CD14-positive monocyte (primary cell): ENCODE results near the gene AMTN. TPM values are rescaled to one million over a fixed set of nuclear protein-coding genes. Genes with fewer than 3 reads are reported as not detected.

ENCODE experiments used
- DNase-seq, 3 donors: peaks; one replicate each; pipeline ENCODE4 v3.0.0-alpha.2; 2011 to 2022
- H2AFZ ChIP-seq: 2 replicates; pipeline ENCODE4 v1.6.0; 2012; ENCODE audit warnings: mild to moderate bottlenecking, low read depth, low read length, inconsistent platforms; ENCODE audit not compliant: insufficient read depth, poor library complexity, severe bottlenecking
- H3K27ac ChIP-seq, 2 donors: 1 replicate in 1 of 2; 2 replicates in 1 of 2; pipeline ENCODE4 v1.5.1; 2012 to 2013; ENCODE audit warnings: low read length in 2 of 2, control low read depth in 1 of 2, inconsistent platforms in 1 of 2, low read depth in 1 of 2, mild to moderate bottlenecking in 1 of 2
- H3K27me3 ChIP-seq, 2 donors: one replicate each; pipeline versions ENCODE4 v1.6.0 to v1.6.1; 2011 to 2013; ENCODE audit warnings: low read length in 2 of 2; ENCODE audit not compliant: control insufficient read depth in 2 of 2, insufficient read depth in 2 of 2
- H3K36me3 ChIP-seq, 2 donors: replicated peaks in 1 of 2; 1 replicate in 1 of 2; 2 replicates in 1 of 2; pipeline versions ENCODE4 v1.5.1 to v1.6.1; 2012 to 2013; ENCODE audit warnings: low read length in 2 of 2, control low read depth in 1 of 2, inconsistent platforms in 1 of 2, mild to moderate bottlenecking in 1 of 2; ENCODE audit not compliant: insufficient read depth in 2 of 2, control insufficient read depth in 1 of 2
- H3K4me1 ChIP-seq, 2 donors: 1 replicate in 1 of 2; 2 replicates in 1 of 2; pipeline versions ENCODE4 v1.5.1 to v1.6.1; 2012 to 2013; ENCODE audit warnings: low read length in 2 of 2, control low read depth in 1 of 2, inconsistent platforms in 1 of 2, mild to moderate bottlenecking in 1 of 2, moderate library complexity in 1 of 2; ENCODE audit not compliant: insufficient read depth in 2 of 2, control insufficient read depth in 1 of 2
- H3K4me2 ChIP-seq: replicated peaks from 2 replicates; pipeline ENCODE3; 2012; ENCODE audit warnings: low read length, moderate library complexity, mild to moderate bottlenecking; ENCODE audit not compliant: poor library complexity, severe bottlenecking; ENCODE audit errors: extremely low read depth
- H3K4me3 ChIP-seq, 3 experiments: fragments of 200-600 bp in 1 of 3; sonication (generic) in 1 of 3; replicated peaks in 1 of 3; 1 replicate in 2 of 3; 2 replicates in 1 of 3; pipeline ENCODE4 v1.5.1; 2011 to 2013; ENCODE audit warnings: low read length in 3 of 3, mild to moderate bottlenecking in 3 of 3, control low read depth in 2 of 3, low read depth in 2 of 3, inconsistent platforms in 1 of 3, moderate library complexity in 1 of 3
- H3K79me2 ChIP-seq: 2 replicates; pipeline ENCODE4 v1.6.0; 2012; ENCODE audit warnings: mild to moderate bottlenecking, control low read depth, inconsistent platforms, low read length, moderate library complexity; ENCODE audit not compliant: insufficient read depth
- H3K9ac ChIP-seq: 2 replicates; pipeline ENCODE4 v1.6.0; 2017; ENCODE audit warnings: low read length, mild to moderate bottlenecking; ENCODE audit not compliant: insufficient read depth, poor library complexity, severe bottlenecking
- H3K9me3 ChIP-seq, 2 donors: replicated peaks in 1 of 2; 1 replicate in 1 of 2; 2 replicates in 1 of 2; pipeline versions ENCODE4 v1.5.1 to v1.6.1; 2012 to 2013; ENCODE audit warnings: low read length in 2 of 2, control low read depth in 1 of 2; ENCODE audit not compliant: control insufficient read depth in 1 of 2, insufficient read depth in 1 of 2
- H4K20me1 ChIP-seq: 2 replicates; pipeline ENCODE4 v1.6.0; 2012; ENCODE audit warnings: mild to moderate bottlenecking, low read length, control low read depth, moderate library complexity; ENCODE audit not compliant: insufficient read depth
- H3K27ac Mint-ChIP-seq, 7 donors: one replicate each; pipeline ENCODE4 v1.8.0; 2020; ENCODE audit warnings: mild to moderate bottlenecking in 7 of 7, mixed read lengths in 7 of 7, moderate library complexity in 6 of 7, inconsistent platforms in 2 of 7
- H3K27me3 Mint-ChIP-seq, 3 donors: one replicate each; pipeline ENCODE4 v1.8.0; 2021 to 2022; ENCODE audit warnings: low read depth in 3 of 3, mild to moderate bottlenecking in 3 of 3, mixed read lengths in 3 of 3, moderate library complexity in 3 of 3, inconsistent platforms in 1 of 3
- H3K36me3 Mint-ChIP-seq, 2 donors: one replicate each; pipeline ENCODE4 v1.8.0; 2020; ENCODE audit warnings: mixed read lengths in 2 of 2, inconsistent platforms in 1 of 2, mild to moderate bottlenecking in 1 of 2
- H3K4me1 Mint-ChIP-seq: one replicate; pipeline ENCODE4 v1.8.0; 2020; ENCODE audit warnings: mild to moderate bottlenecking, mixed read lengths
- H3K4me3 Mint-ChIP-seq, 2 donors: one replicate each; pipeline ENCODE4 v1.8.0; 2020; ENCODE audit warnings: mild to moderate bottlenecking in 2 of 2, mixed read lengths in 2 of 2, moderate library complexity in 1 of 2
- H3K9me3 Mint-ChIP-seq, 7 donors: one replicate each; pipeline ENCODE4 v1.8.0; 2020 to 2022; ENCODE audit warnings: mixed read lengths in 7 of 7, mild to moderate bottlenecking in 6 of 7, moderate library complexity in 6 of 7, inconsistent platforms in 2 of 7
- WGBS: methylation state at CpG from one replicate; pipeline ENCODE4 v1.1.5; 2013; ENCODE audit warnings: missing lambda C conversion rate; ENCODE audit not compliant: insufficient coverage; 5-methylcytosine and 5-hydroxymethylcytosine counted together
- intact Hi-C, 2 donors: fragments of 100-400 bp; cut with micrococcal nuclease; formaldehyde crosslinking; loops; one replicate each; pipeline versions ENCODE4 v1.15.0 to v1.15.1; 2023
- polyA plus RNA-seq, 3 donors: library from polyadenylated mRNA; depleted of rRNA in 1 of 3; unstranded in 2 of 3; stranded (reverse) in 1 of 3; fragments of 300-500 nt in 2 of 3; fragments of >200 nt in 1 of 3; fragmentation: Illumina TruSeq in 2 of 3; gene quantifications; 1 replicate in 2 of 3; 2 replicates in 1 of 3; pipeline ENCODE4 v1.2.3, GENCODE V29; 2012 to 2021
- TF ChIP-seq, protein P1 (sequence below): fragments of 200-600 bp; IDR thresholded peaks from one replicate; pipeline ENCODE4 v1.8.0; 2022; ENCODE audit warnings: antibody characterized with exemption, mild to moderate bottlenecking

The AMTN gene
- polyA plus RNA-seq, 3 donors = not detected

DNA sequence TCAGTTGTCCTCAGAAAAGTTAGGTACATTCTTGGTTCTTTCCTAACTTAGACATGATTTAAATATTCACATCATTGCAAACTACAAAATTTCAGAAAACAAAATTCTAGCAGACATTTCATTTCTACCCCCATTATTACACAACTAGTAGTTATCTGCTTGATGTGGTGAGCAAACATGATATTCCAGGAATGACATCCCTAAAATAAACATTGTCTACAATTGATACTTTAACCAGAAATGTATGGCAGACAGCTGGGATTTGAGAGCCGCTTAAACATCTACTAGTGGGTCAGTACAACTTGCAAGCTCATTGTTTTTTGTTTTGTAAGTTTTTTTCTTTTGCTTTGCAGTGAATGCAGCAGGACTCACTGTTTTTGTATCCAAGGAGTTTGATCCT is 41.6 kb downstream of the AMTN start:
- no peak overlapping the region for H3K4me3 ChIP-seq
- H3K9me3 Mint-ChIP-seq = peaks cover 0 to 6% (median 0%) of the 10 kb centered on the region in 7 donors
- H3K9me3 ChIP-seq = no peaks in the 10 kb centered on the region
- no peaks in the 10 kb centered on the region for H3K36me3 ChIP-seq
- H3K36me3 Mint-ChIP-seq = no peaks in the 10 kb centered on the region
- H3K4me1 Mint-ChIP-seq = peaks cover 15% of the 10 kb centered on the region
- peaks cover 0 to 1% (median 1%) of the 10 kb centered on the region in 3 donors for H3K27me3 Mint-ChIP-seq
- peaks cover 5 to 7% of the 10 kb centered on the region in 2 donors for H3K4me1 ChIP-seq
- no peaks in the 10 kb centered on the region for H3K27me3 ChIP-seq
- DNase-seq = no peak
- no CpG with 5 or more reads among the region's 1 CpG for WGBS
- no peaks in the 10 kb centered on the region for H4K20me1 ChIP-seq
- no peak overlapping the region for H3K27ac Mint-ChIP-seq
- no peak overlapping the region for H2AFZ ChIP-seq
- no peak overlapping the region for H3K9ac ChIP-seq
- H3K4me2 ChIP-seq = no peak overlapping the region
- no peak overlapping the region for H3K27ac ChIP-seq
- no peaks in the 10 kb centered on the region for H3K79me2 ChIP-seq
- TF ChIP-seq, protein P1, sequence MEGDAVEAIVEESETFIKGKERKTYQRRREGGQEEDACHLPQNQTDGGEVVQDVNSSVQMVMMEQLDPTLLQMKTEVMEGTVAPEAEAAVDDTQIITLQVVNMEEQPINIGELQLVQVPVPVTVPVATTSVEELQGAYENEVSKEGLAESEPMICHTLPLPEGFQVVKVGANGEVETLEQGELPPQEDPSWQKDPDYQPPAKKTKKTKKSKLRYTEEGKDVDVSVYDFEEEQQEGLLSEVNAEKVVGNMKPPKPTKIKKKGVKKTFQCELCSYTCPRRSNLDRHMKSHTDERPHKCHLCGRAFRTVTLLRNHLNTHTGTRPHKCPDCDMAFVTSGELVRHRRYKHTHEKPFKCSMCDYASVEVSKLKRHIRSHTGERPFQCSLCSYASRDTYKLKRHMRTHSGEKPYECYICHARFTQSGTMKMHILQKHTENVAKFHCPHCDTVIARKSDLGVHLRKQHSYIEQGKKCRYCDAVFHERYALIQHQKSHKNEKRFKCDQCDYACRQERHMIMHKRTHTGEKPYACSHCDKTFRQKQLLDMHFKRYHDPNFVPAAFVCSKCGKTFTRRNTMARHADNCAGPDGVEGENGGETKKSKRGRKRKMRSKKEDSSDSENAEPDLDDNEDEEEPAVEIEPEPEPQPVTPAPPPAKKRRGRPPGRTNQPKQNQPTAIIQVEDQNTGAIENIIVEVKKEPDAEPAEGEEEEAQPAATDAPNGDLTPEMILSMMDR = no peak
- no peak overlapping the region for H3K4me3 Mint-ChIP-seq
- intact Hi-C loops = no loop called here

DNA sequence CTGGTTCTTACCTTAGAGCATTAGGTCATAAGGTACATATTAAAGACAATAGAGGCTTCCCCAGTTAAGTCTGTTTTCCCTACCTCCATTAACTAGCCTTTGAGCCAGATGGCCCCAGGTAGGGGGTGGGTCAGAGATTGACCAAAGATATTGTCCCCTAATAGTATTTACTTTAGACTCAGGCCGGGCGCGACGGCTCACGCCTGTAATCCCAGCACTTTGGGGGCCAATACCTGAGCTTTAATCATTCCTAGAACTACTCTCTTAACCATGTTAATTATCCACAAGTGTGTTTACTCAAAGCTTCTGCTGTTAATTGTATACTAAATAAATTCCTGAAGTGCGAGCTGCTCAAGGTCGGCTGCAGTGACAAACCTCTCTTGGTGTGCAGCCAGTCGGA is 45.7 kb downstream of the AMTN start:
- TF ChIP-seq, protein P1 = no peak
- Histone ChIP-seq H3K9me3 (no peaks in the 10 kb centered on the region), H3K27ac (no peak overlapping the region), H3K4me2 (no peak overlapping the region), H3K79me2 (no peaks in the 10 kb centered on the region), H3K9ac (no peak overlapping the region), H3K4me1 (no peaks in the 10 kb centered on the region), H4K20me1 (no peaks in the 10 kb centered on the region), H3K4me3 (no peak overlapping the region), H2AFZ (no peak overlapping the region), H3K36me3 (no peaks in the 10 kb centered on the region), H3K27me3 (no peaks in the 10 kb centered on the region)
- Mint-ChIP-seq H3K36me3 (no peaks in the 10 kb centered on the region), H3K27me3 (peaks cover 0 to 1% (median 1%) of the 10 kb centered on the region in 3 donors), H3K4me3 (no peak overlapping the region), H3K4me1 (peaks cover 4% of the 10 kb centered on the region), H3K27ac (no peak overlapping the region), H3K9me3 (peaks cover 0 to 8% (median 3%) of the 10 kb centered on the region in 7 donors)
- no peak for DNase-seq
- no CpG with 5 or more reads among the region's 8 CpGs for WGBS
- intact Hi-C loops = no loop called here
